Stimulated activated CD8-positive, alpha-beta memory T cell treated with anti-CD3 and anti-CD28 coated beads, Interleukin-12 subunit alpha, Interleukin-12 subunit beta, amount 100 ng/mL, for 4 hours (primary cell): ENCODE results near the gene MRTFA.

Experiments
- DNase-seq: peaks from one replicate; pipeline ENCODE4 v3.0.0-alpha.2; 2020; ENCODE audit warnings: low read depth

Gene MRTFA

GRCh38 chr22:40426594-40427333 lies 209.8 kb downstream of the MRTFA start:
- no peak for DNase-seq

- no peak for DNase-seq
Observed at GRCh38 chr22:40425082-40425481, 211.4 kb downstream of the MRTFA start.

GRCh38 chr22:40423882-40424640 lies 212.5 kb downstream of the MRTFA start:
- DNase-seq = no peak

GRCh38 chr22:40423310-40423688 lies 213.2 kb downstream of the MRTFA start:
- DNase-seq = no peak

GRCh38 chr22:40422558-40423309 lies 213.8 kb downstream of the MRTFA start:
- DNase-seq = no peak

GRCh38 chr22:40421941-40422340 lies 214.6 kb downstream of the MRTFA start:
- DNase-seq = no peak

GRCh38 chr22:40421082-40421350 lies 215.5 kb downstream of the MRTFA start:
- no peak for DNase-seq

- no peak for DNase-seq
Observed at GRCh38 chr22:40420341-40421081, 216.0 kb downstream of the MRTFA start.

GRCh38 chr22:40419718-40420117 lies 216.8 kb downstream of the MRTFA start:
- no peak for DNase-seq

- no peak for DNase-seq
Observed at GRCh38 chr22:40418366-40419201, 217.9 kb downstream of the MRTFA start.

GRCh38 chr22:40417881-40418280 lies 218.6 kb downstream of the MRTFA start:
- DNase-seq = no peak

GRCh38 chr22:40417041-40417440 lies 219.5 kb downstream of the MRTFA start:
- DNase-seq = no peak

- DNase-seq = no peak
Observed at GRCh38 chr22:40416636-40417035, 219.9 kb downstream of the MRTFA start.

GRCh38 chr22:40416267-40416570 lies 220.3 kb downstream of the MRTFA start:
- no peak for DNase-seq

- DNase-seq = no peak
Observed at GRCh38 chr22:40415531-40416266, 220.8 kb downstream of the MRTFA start.

- DNase-seq = no peak
Observed at GRCh38 chr22:40414838-40415505, 221.5 kb downstream of the MRTFA start.

GRCh38 chr22:40414311-40414710 lies 222.2 kb downstream of the MRTFA start:
- DNase-seq = no peak

- DNase-seq = no peak
Observed at GRCh38 chr22:40413873-40414272, 222.6 kb downstream of the MRTFA start.

- DNase-seq = no peak
Observed at GRCh38 chr22:40412441-40412840, 224.1 kb downstream of the MRTFA start.

GRCh38 chr22:40411506-40411861 lies 225.0 kb downstream of the MRTFA start:
- no peak for DNase-seq
